SU-DHL-6 (cell line): ENCODE measurements around the gene FHAD1.

Source experiments
- H2AFZ ChIP-seq: fragments of 200-600 bp; sonication (generic); 2 replicates; pipeline ENCODE4 v1.6.1; 2014; ENCODE audit warnings: low read depth, mild to moderate bottlenecking, moderate library complexity, mixed read lengths, antibody characterized with exemption, low read length; ENCODE audit not compliant: severe bottlenecking
- H3F3A ChIP-seq: fragments of 200-600 bp; shearing (Covaris generic); 2 replicates; pipeline ENCODE4 v1.6.0; 2016; ENCODE audit warnings: antibody characterized with exemption, mild to moderate bottlenecking; ENCODE audit not compliant: insufficient read depth
- H3K27ac ChIP-seq: fragments of 200-600 bp; sonication (generic); 2 replicates; pipeline ENCODE4 v1.5.1; 2016; ENCODE audit warnings: low read depth, mild to moderate bottlenecking, low read length, moderate library complexity, mixed read lengths
- H3K27me3 ChIP-seq: fragments of 200-600 bp; sonication (generic), shearing (Covaris generic); 2 replicates; pipeline ENCODE4 v1.6.0; 2014; ENCODE audit warnings: mild to moderate bottlenecking, low read length
- H3K36me3 ChIP-seq: fragments of 200-600 bp; sonication (generic); 2 replicates; pipeline ENCODE4 v1.6.1; 2014; ENCODE audit warnings: mild to moderate bottlenecking, low read length, mixed read lengths
- H3K4me2 ChIP-seq: fragments of 300-600, 200-600 bp; shearing (Covaris generic), sonication (generic); 2 replicates; pipeline ENCODE4 v1.6.0; 2014; ENCODE audit warnings: low read length, low read depth, mild to moderate bottlenecking; ENCODE audit not compliant: poor library complexity, severe bottlenecking
- H3K4me3 ChIP-seq: fragments of 200-600 bp; sonication (generic); 2 replicates; pipeline ENCODE4 v1.5.1; 2014; ENCODE audit warnings: antibody characterized with exemption, low read length, mild to moderate bottlenecking, mixed read lengths; ENCODE audit not compliant: insufficient read depth, poor library complexity, severe bottlenecking
- H3K79me2 ChIP-seq: fragments of 200-600 bp; sonication (generic); 2 replicates; pipeline ENCODE4 v1.6.1; 2014; ENCODE audit warnings: mild to moderate bottlenecking, low read length, moderate library complexity; ENCODE audit not compliant: insufficient read depth
- H3K9ac ChIP-seq: fragments of 200-600 bp; sonication (generic); 2 replicates; pipeline ENCODE4 v1.7.0; 2014; ENCODE audit warnings: mild to moderate bottlenecking, low read length
- H3K9me2 ChIP-seq: fragments of 200-600 bp; sonication (generic); replicated peaks from 2 replicates; pipeline ENCODE4 v1.6.1; 2014; ENCODE audit warnings: low read length; ENCODE audit not compliant: insufficient read depth
- H3K9me3 ChIP-seq: fragments of 200-600 bp; sonication (generic); 2 replicates; pipeline ENCODE4 v1.6.1; 2014; ENCODE audit warnings: low read length, mixed read lengths; ENCODE audit not compliant: insufficient read depth
- H4K20me1 ChIP-seq: fragments of 200-600 bp; sonication (generic); 2 replicates; pipeline ENCODE4 v1.6.1; 2014; ENCODE audit warnings: low read depth, mild to moderate bottlenecking, antibody characterized with exemption, low read length, moderate library complexity, mixed read lengths
- CTCF ChIP-seq: fragments of 200-600 bp; sonication (generic); IDR thresholded peaks from one replicate; pipeline ENCODE4 v1.5.1; 2017; ENCODE audit warnings: antibody characterized with exemption, mild to moderate bottlenecking, low read length, moderate library complexity; ENCODE audit not compliant: insufficient read depth, poor library complexity, severe bottlenecking
- EZH2phosphoT487 ChIP-seq: fragments of 200-600 bp; sonication (generic), shearing (Covaris generic); conservative IDR thresholded peaks from 2 replicates; pipeline ENCODE4 v1.6.1; 2018; ENCODE audit warnings: mild to moderate bottlenecking, antibody characterized with exemption, low read length, moderate library complexity, mixed read lengths

Gene FHAD1

DNA sequence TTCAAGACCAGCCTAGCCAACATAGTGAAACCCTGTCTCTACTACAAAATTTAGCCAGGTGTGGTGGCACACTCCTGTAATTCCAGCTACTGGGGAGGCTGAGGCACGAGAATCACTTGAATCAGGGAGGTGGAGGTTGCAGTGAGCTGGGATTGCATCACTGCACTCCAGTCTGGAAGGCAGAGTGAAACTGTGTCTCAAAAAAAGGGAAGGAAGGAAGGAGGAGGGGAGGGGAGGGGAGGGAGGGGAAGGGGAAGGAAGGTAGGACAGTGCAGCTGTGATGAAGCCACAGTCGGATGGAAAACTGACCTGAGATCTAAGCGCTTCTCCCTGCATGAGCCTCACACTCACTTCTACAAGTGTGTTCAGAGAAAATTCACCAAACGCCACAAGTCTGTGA, 22.0 kb upstream of the FHAD1 start:
- no peak overlapping the region for H2AFZ ChIP-seq
- H3K9me2 ChIP-seq, result no peaks in the 10 kb centered on the region
- TF ChIP-seq EZH2phosphoT487 (no peak), CTCF (no peak)
- no peaks in the 10 kb centered on the region for H3K79me2 ChIP-seq
- H3K27ac ChIP-seq, result no peak overlapping the region
- H3K4me2 ChIP-seq, result no peak overlapping the region
- H4K20me1 ChIP-seq, result no peaks in the 10 kb centered on the region
- H3K9me3 ChIP-seq, result no peaks in the 10 kb centered on the region
- no peak overlapping the region for H3K4me3 ChIP-seq
- H3K27me3 ChIP-seq, result no peaks in the 10 kb centered on the region
- H3F3A ChIP-seq, result no peaks in the 10 kb centered on the region
- H3K9ac ChIP-seq, result no peak overlapping the region
- H3K36me3 ChIP-seq, result no peaks in the 10 kb centered on the region

DNA sequence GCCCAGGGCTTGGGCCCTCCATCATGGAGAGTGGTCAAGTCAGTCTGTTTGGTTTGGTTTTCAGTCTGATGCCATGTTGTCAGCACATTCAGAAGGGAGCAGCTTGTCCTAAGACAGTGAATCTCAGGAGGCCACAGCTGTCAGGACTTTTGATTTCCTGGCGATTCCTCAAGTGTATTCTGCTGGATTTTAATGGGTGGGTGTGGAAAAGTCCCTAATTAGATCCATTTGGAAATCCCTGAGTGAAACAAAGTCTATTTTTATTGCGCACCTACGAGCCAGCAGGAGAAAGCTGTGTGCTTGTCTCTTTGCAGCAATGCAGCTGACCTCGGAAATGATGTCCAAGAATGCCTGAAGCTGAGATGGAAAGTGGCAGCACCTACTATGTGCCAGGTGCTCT, 21.6 kb upstream of the FHAD1 start:
- no peak overlapping the region for H3K4me3 ChIP-seq
- no peaks in the 10 kb centered on the region for H3K9me3 ChIP-seq
- no peak overlapping the region for H3K9ac ChIP-seq
- H3K27me3 ChIP-seq, result no peaks in the 10 kb centered on the region
- H2AFZ ChIP-seq, result no peak overlapping the region
- H3K27ac ChIP-seq, result no peak overlapping the region
- no peaks in the 10 kb centered on the region for H3K9me2 ChIP-seq
- H3K36me3 ChIP-seq, result no peaks in the 10 kb centered on the region
- H3F3A ChIP-seq, result no peaks in the 10 kb centered on the region
- TF ChIP-seq CTCF (no peak), EZH2phosphoT487 (no peak)
- H3K4me2 ChIP-seq, result no peak overlapping the region
- no peaks in the 10 kb centered on the region for H3K79me2 ChIP-seq
- H4K20me1 ChIP-seq, result no peaks in the 10 kb centered on the region

- Histone ChIP-seq H3F3A (no peaks in the 10 kb centered on the region), H4K20me1 (no peaks in the 10 kb centered on the region), H3K27me3 (no peaks in the 10 kb centered on the region), H2AFZ (no peak overlapping the region), H3K36me3 (no peaks in the 10 kb centered on the region), H3K27ac (no peak overlapping the region), H3K4me3 (no peak overlapping the region), H3K9ac (no peak overlapping the region), H3K9me2 (no peaks in the 10 kb centered on the region), H3K4me2 (no peak overlapping the region), H3K79me2 (no peaks in the 10 kb centered on the region), H3K9me3 (no peaks in the 10 kb centered on the region)
- TF ChIP-seq EZH2phosphoT487 (no peak), CTCF (no peak)
Observed at GRCh38 chr1:15226388-15227255, 20.4 kb upstream of the FHAD1 start.
